ENCODE results near the gene LMOD1.
A peak's percentile ranks its signal among the peaks of the same experiment; 100 is the strongest.

DNA sequence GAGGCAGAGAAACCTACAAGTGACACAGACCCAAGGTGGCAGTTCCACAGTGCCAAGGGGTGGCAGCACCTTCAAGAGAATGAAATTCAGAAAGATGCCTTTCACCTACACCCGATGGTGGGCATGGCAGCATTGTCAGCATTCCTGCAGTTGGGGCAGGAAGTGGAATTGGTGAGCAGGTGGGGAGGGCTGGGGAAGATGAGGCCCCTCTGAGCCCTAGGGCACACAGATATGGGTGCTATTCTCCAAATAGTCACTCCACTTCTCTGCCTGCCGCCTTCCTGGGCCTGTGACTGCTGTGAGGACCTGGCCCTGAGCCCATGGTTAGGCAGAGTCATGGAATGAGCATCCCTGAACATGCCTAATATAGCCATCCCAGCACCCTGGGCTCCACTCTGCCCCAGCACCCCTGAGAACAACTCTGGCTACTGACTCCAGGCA is 49.4 kb downstream of the LMOD1 start:
- peak; percentile 49 for TF ChIP-seq CTCF (IDR thresholded peaks at IDR 0.05; ENCODE audit: low read depth, low read length)
- no peak for TF ChIP-seq EZH2phosphoT487 (IDR thresholded peaks at IDR 0.05; ENCODE audit: low read depth)
